DOHH2 (cell line): ENCODE data around the gene CTTN.
A peak's percentile ranks its signal among the peaks of the same experiment; 100 is the strongest.

Source experiments
- H3F3A ChIP-seq: fragments of 200-600 bp; sonication (generic), shearing (Covaris generic); 2 replicates; pipeline ENCODE4 v1.6.0; 2016; ENCODE audit warnings: antibody characterized with exemption, mild to moderate bottlenecking; ENCODE audit not compliant: control insufficient read depth, insufficient read depth
- H3K27ac ChIP-seq: fragments of 200-600 bp; sonication (generic); 2 replicates; pipeline ENCODE4 v1.5.1; 2014; ENCODE audit warnings: low read depth, mild to moderate bottlenecking, low read length, moderate library complexity
- H3K27me3 ChIP-seq: fragments of 200-600 bp; sonication (generic); 2 replicates; pipeline ENCODE4 v1.6.1; 2014; ENCODE audit warnings: mild to moderate bottlenecking, low read length, mixed read lengths; ENCODE audit not compliant: control insufficient read depth
- H3K36me3 ChIP-seq: fragments of 200-600 bp; sonication (generic); 2 replicates; pipeline ENCODE4 v1.6.1; 2014; ENCODE audit warnings: mild to moderate bottlenecking, low read length, moderate library complexity, mixed read lengths; ENCODE audit not compliant: control insufficient read depth
- H3K4me1 ChIP-seq: fragments of 200-600 bp; sonication (generic); 2 replicates; pipeline ENCODE4 v1.6.1; 2014; ENCODE audit warnings: mild to moderate bottlenecking, low read length, mixed read lengths; ENCODE audit not compliant: control insufficient read depth
- H3K4me2 ChIP-seq: fragments of 200-600 bp; sonication (generic); 2 replicates; pipeline ENCODE4 v1.6.0; 2014; ENCODE audit warnings: mild to moderate bottlenecking, low read length, moderate library complexity
- H3K4me3 ChIP-seq: fragments of 200-600 bp; sonication (generic); 2 replicates; pipeline ENCODE4 v1.5.1; 2014; ENCODE audit warnings: mild to moderate bottlenecking, low read length, mixed read lengths
- H3K79me2 ChIP-seq: fragments of 200-600 bp; sonication (generic); 2 replicates; pipeline ENCODE4 v1.6.1; 2014; ENCODE audit warnings: mild to moderate bottlenecking, low read length, mixed read lengths; ENCODE audit not compliant: control insufficient read depth
- H3K9me2 ChIP-seq: fragments of 200-600 bp; sonication (generic); replicated peaks from 2 replicates; pipeline ENCODE4 v1.6.1; 2014; ENCODE audit warnings: mild to moderate bottlenecking, low read length, mixed read lengths; ENCODE audit not compliant: control insufficient read depth
- H3K9me3 ChIP-seq: fragments of 200-600 bp; sonication (generic); 2 replicates; pipeline ENCODE4 v1.6.1; 2014; ENCODE audit warnings: antibody characterized with exemption, low read length, mixed read lengths; ENCODE audit not compliant: control insufficient read depth, insufficient read depth
- H4K20me1 ChIP-seq: fragments of 200-600 bp; sonication (generic); 2 replicates; pipeline ENCODE4 v1.6.0; 2014; ENCODE audit warnings: low read depth, mild to moderate bottlenecking, antibody characterized with exemption, low read length, moderate library complexity; ENCODE audit not compliant: control insufficient read depth, insufficient read depth
- EZH2phosphoT487 ChIP-seq: fragments of 200-600 bp; sonication (generic); IDR thresholded peaks from 2 replicates; pipeline ENCODE4 v1.6.1; 2017; ENCODE audit warnings: borderline replicate concordance, mild to moderate bottlenecking, antibody characterized with exemption, low read length, moderate library complexity, mixed read lengths
- TF ChIP-seq, protein P1 (sequence below): fragments of 200-600 bp; sonication (generic); IDR thresholded peaks from one replicate; pipeline ENCODE4 v1.5.1; 2014; ENCODE audit warnings: antibody characterized with exemption, mild to moderate bottlenecking, low read depth, low read length; ENCODE audit not compliant: poor library complexity, severe bottlenecking

Gene CTTN

DNA sequence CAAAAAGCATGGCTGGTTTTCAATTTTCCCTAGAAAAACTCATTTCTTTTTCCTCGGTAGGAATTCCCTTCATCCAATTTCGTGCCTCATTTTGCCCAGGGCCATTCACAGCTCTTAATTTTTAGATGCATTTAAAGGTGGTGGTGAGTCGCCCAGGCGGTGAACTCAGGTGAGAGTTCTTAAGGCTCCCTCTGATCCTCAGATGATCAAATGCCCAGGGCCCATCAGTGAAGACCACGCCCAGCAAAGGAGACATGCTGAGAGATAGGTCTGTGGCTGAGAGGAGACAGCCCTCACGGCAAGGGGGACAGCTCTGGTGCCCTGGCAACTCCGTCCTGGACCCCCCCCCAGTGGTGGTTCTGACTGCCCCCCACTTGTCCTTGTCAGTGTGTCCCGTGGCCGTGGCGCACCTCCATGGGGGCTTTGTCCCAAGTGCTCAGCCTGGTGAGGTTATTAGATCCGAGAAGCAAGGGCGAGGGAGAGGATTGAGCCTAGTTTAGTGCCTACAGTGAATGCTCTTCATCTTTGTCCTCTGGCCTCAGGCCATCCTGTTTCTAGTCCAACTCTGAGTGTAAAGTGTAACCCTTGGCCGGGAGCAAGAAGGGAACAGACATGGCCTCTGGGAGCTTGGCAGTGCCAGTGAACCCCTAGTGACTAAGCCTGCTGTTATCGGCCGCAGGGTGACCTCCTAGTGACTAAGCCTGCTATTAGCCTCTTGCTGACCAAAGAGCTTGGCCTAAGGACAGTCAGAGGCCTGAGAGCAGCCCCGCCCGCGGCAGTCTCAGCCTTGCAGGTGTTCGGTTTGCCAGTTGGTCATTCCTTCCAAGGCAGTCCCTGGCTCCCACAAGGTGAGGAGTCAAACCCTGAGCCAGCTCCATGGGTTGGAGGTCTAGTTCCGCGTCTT, 83.5 kb downstream of the CTTN start:
- H3F3A ChIP-seq, result no peaks in the 10 kb centered on the region
- no peaks in the 10 kb centered on the region for H3K9me3 ChIP-seq
- H3K27me3 ChIP-seq, result peaks cover 2% of the 10 kb centered on the region; the same call in 1 of the 2 replicates
- H3K4me3 ChIP-seq, result no peak overlapping the region
- no peaks in the 10 kb centered on the region for H3K79me2 ChIP-seq
- no peak overlapping the region for H3K27ac ChIP-seq
- no peaks in the 10 kb centered on the region for H3K9me2 ChIP-seq
- no peaks in the 10 kb centered on the region for H3K4me1 ChIP-seq
- no peaks in the 10 kb centered on the region for H3K36me3 ChIP-seq
- no peak for TF ChIP-seq EZH2phosphoT487
- TF ChIP-seq, protein P1, sequence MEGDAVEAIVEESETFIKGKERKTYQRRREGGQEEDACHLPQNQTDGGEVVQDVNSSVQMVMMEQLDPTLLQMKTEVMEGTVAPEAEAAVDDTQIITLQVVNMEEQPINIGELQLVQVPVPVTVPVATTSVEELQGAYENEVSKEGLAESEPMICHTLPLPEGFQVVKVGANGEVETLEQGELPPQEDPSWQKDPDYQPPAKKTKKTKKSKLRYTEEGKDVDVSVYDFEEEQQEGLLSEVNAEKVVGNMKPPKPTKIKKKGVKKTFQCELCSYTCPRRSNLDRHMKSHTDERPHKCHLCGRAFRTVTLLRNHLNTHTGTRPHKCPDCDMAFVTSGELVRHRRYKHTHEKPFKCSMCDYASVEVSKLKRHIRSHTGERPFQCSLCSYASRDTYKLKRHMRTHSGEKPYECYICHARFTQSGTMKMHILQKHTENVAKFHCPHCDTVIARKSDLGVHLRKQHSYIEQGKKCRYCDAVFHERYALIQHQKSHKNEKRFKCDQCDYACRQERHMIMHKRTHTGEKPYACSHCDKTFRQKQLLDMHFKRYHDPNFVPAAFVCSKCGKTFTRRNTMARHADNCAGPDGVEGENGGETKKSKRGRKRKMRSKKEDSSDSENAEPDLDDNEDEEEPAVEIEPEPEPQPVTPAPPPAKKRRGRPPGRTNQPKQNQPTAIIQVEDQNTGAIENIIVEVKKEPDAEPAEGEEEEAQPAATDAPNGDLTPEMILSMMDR, result no peak
- H3K4me2 ChIP-seq, result no peak overlapping the region
- no peaks in the 10 kb centered on the region for H4K20me1 ChIP-seq

DNA sequence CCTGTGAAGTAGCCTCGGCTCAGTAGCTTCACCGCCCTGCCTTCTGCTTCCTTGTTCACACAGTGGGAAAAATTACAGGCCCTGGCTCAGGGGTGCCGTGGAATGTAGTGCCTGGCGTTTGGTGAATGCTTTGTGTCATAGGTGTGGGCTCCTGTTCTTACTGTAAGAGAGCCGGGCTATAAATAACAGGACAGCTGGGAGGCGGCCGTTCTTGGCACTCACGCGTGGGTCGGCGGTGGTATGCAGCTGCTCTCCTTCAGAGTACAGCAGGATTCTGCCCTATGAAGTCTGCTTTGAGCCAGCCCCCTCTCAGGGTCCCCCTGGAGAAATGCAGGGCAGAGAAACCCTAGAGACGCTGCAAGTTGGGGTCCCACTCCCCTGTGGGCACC, 84.2 kb downstream of the CTTN start:
- Histone ChIP-seq H3F3A (no peaks in the 10 kb centered on the region), H3K79me2 (no peaks in the 10 kb centered on the region), H3K36me3 (no peaks in the 10 kb centered on the region), H3K4me2 (no peak overlapping the region), H3K9me2 (no peaks in the 10 kb centered on the region), H3K4me3 (no peak overlapping the region), H3K27me3 (peaks cover 2% of the 10 kb centered on the region; the same call in 1 of the 2 replicates), H4K20me1 (no peaks in the 10 kb centered on the region), H3K9me3 (no peaks in the 10 kb centered on the region), H3K4me1 (no peaks in the 10 kb centered on the region), H3K27ac (no peak overlapping the region)
- TF ChIP-seq, protein P1, result no peak
- TF ChIP-seq EZH2phosphoT487, result no peak

DNA sequence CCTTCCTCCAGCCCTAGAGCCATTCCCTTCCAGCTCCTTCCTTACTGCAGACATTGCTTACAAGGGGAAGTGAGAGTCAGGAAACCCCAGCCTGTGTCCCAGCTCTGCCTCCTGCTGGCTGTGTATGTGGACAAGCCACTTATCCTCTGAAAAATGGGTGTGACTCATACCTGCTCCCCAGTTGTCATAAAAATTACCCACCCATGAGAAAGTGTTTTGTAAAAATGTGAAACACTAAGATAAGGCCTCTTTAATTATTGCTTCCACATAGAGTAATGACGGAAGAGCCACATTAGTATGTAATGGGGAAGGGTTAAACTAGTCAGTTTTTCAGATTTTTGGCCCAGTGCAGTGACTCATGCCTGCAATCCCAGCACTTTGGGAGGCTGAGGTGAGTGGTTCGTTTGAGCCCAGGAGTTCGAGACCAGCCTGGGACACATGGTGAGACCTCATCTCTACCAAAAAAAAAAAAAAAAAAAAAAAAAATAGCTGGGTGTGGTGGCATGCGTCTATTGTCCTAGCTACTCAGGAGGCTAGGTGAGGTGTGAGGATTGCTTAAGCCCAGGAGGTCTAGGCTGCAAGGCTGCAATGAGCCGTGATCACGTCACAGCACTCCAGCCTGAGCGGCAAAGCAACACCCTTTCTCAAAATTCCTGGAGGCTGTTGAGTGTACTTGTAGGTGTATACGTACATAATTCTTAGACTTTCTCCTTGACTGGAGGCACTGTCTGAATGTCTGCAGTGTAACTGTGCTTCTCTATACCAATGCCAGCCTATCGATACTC, 84.9 kb downstream of the CTTN start:
- Histone ChIP-seq H3K36me3 (no peaks in the 10 kb centered on the region), H3K27me3 (peaks cover 2% of the 10 kb centered on the region; the same call in 1 of the 2 replicates), H3F3A (no peaks in the 10 kb centered on the region), H3K79me2 (no peaks in the 10 kb centered on the region), H3K4me1 (no peaks in the 10 kb centered on the region), H3K27ac (no peak overlapping the region), H3K9me3 (no peaks in the 10 kb centered on the region), H3K4me2 (no peak overlapping the region), H3K9me2 (no peaks in the 10 kb centered on the region), H3K4me3 (no peak overlapping the region), H4K20me1 (no peaks in the 10 kb centered on the region)
- TF ChIP-seq EZH2phosphoT487, result no peak
- TF ChIP-seq, protein P1, result peak; percentile 64
